ENCODE data around the gene MYO1C.

The MYO1C gene

DNA sequence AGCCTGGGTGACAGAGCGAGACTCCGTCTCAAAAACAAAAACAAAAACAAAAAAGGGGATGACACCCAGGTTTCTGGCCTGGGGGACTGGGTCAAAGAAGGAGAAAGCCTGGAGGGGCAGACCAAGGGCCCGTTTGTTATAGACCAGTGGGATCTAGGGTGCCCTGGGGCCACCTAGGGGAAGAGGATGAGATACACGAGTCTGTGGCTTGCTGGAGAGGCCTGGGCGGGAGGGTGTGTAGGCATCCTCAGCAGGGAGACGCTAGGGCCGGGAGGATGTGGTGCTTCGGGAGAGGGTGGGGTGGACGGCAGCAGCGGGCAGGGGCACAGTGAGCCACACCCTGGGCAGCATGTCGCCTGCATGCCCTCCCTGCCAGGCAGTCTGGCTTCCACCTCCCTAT is 19.3 kb downstream of the MYO1C start:
- Histone ChIP-seq H3K4me3 (replicated peaks; ENCODE audit: insufficient read depth, low read length) (no peak overlapping the region), H3K27me3 (ENCODE audit: insufficient read depth, poor library complexity, severe bottlenecking) (no peaks in the 10 kb centered on the region), H3K27ac (replicated peaks) (no peak overlapping the region)
- no peak for DNase-seq (ENCODE audit: low read depth in 1 of 2, low spot score in 1 of 2)
- TF ChIP-seq, protein P1, sequence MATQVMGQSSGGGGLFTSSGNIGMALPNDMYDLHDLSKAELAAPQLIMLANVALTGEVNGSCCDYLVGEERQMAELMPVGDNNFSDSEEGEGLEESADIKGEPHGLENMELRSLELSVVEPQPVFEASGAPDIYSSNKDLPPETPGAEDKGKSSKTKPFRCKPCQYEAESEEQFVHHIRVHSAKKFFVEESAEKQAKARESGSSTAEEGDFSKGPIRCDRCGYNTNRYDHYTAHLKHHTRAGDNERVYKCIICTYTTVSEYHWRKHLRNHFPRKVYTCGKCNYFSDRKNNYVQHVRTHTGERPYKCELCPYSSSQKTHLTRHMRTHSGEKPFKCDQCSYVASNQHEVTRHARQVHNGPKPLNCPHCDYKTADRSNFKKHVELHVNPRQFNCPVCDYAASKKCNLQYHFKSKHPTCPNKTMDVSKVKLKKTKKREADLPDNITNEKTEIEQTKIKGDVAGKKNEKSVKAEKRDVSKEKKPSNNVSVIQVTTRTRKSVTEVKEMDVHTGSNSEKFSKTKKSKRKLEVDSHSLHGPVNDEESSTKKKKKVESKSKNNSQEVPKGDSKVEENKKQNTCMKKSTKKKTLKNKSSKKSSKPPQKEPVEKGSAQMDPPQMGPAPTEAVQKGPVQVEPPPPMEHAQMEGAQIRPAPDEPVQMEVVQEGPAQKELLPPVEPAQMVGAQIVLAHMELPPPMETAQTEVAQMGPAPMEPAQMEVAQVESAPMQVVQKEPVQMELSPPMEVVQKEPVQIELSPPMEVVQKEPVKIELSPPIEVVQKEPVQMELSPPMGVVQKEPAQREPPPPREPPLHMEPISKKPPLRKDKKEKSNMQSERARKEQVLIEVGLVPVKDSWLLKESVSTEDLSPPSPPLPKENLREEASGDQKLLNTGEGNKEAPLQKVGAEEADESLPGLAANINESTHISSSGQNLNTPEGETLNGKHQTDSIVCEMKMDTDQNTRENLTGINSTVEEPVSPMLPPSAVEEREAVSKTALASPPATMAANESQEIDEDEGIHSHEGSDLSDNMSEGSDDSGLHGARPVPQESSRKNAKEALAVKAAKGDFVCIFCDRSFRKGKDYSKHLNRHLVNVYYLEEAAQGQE (IDR thresholded peaks at IDR 0.05; ENCODE audit: insufficient replicate concordance, low read depth): no peak
- TF ChIP-seq, protein P2, sequence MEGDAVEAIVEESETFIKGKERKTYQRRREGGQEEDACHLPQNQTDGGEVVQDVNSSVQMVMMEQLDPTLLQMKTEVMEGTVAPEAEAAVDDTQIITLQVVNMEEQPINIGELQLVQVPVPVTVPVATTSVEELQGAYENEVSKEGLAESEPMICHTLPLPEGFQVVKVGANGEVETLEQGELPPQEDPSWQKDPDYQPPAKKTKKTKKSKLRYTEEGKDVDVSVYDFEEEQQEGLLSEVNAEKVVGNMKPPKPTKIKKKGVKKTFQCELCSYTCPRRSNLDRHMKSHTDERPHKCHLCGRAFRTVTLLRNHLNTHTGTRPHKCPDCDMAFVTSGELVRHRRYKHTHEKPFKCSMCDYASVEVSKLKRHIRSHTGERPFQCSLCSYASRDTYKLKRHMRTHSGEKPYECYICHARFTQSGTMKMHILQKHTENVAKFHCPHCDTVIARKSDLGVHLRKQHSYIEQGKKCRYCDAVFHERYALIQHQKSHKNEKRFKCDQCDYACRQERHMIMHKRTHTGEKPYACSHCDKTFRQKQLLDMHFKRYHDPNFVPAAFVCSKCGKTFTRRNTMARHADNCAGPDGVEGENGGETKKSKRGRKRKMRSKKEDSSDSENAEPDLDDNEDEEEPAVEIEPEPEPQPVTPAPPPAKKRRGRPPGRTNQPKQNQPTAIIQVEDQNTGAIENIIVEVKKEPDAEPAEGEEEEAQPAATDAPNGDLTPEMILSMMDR (IDR thresholded peaks at IDR 0.05; ENCODE audit: insufficient read depth, low read length): no peak
- TF ChIP-seq SPI1 (IDR thresholded peaks at IDR 0.05; ENCODE audit: borderline replicate concordance, low read depth): no peak
- no peak for TF ChIP-seq GABPA (IDR thresholded peaks at IDR 0.05; ENCODE audit: low read depth)
- TF ChIP-seq POLR2AphosphoS5 (IDR thresholded peaks at IDR 0.05; ENCODE audit: low read depth): no peak

DNA sequence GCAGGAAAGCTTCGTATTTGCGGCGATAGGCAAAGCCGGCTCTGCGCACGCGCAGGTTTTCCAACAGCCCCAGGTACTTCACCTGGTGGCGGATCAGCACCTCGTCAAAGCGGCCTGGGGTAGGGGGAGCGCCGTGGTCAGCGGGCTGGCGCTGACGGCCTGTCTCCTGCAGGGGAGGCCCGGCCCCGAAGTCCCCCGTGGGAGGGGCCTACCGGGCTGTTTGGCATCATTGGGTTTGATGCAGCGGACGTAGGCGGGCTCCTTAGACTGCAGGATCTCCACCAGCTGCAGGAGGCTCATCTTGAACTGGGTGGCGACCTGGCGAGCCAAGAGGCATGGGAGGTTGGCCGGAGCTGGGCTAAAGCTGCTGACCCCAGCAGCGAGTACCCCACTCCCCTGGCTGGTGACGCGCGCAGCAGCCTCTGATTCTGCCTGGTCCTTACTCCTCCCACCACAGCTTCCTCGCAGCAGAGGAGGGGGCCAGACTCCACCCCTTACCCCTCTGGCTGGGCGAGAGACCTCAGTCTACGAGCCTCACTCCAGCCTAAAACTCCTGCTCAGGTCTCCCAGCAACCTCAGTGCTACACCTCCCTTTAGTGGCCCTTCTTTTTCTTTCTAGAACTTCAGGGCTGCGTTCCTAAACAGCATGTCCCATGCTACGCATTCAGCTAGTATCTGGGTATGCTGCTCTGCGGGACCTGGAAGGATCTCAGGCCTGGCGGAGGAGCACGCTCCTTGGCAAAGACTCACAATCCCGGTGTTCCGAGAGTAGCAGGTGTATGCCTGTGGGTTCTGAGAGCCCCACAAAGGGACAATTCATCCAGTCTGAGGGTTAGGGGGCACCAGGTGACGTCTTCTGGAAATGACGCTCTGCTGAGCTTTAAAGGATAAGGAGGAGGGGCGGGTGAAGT is 20.3 kb downstream of the MYO1C start:
- no peak overlapping the region for H3K4me3 ChIP-seq (replicated peaks; ENCODE audit: insufficient read depth, low read length)
- DNase-seq (ENCODE audit: low read depth in 1 of 2, low spot score in 1 of 2): no peak
- TF ChIP-seq SPI1 (IDR thresholded peaks at IDR 0.05; ENCODE audit: borderline replicate concordance, low read depth): no peak
- no peak for TF ChIP-seq POLR2AphosphoS5 (IDR thresholded peaks at IDR 0.05; ENCODE audit: low read depth)
- TF ChIP-seq GABPA (IDR thresholded peaks at IDR 0.05; ENCODE audit: low read depth): no peak
- TF ChIP-seq, protein P2 (IDR thresholded peaks at IDR 0.05; ENCODE audit: insufficient read depth, low read length): no peak
- TF ChIP-seq, protein P1 (IDR thresholded peaks at IDR 0.05; ENCODE audit: insufficient replicate concordance, low read depth): no peak
- H3K27me3 ChIP-seq (ENCODE audit: insufficient read depth, poor library complexity, severe bottlenecking): no peaks in the 10 kb centered on the region
- H3K27ac ChIP-seq (replicated peaks): no peak overlapping the region

DNA sequence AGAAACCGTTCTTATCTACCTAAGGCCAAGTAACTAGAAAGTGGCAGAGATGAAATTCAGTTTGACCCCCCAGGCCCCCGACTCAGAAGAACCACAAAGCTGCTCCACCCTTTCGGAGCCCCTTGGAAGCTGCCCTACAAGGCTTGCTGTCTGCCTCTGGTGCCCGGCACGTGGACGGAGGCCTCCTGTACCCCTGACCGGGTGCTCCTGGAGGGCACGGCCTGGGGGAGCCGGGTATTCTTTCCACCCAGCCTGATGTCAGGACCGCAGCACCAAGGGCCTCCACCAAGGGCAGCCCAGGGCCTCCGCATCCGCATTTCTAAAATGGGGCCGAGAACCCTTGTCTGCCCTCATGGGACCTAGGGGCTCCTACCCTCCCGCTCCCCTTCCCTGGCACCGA is 21.0 kb downstream of the MYO1C start:
- DNase-seq (ENCODE audit: low read depth in 1 of 2, low spot score in 1 of 2): no peak
- TF ChIP-seq GABPA (IDR thresholded peaks at IDR 0.05; ENCODE audit: low read depth) (no peak), POLR2AphosphoS5 (IDR thresholded peaks at IDR 0.05; ENCODE audit: low read depth) (no peak), SPI1 (IDR thresholded peaks at IDR 0.05; ENCODE audit: borderline replicate concordance, low read depth) (no peak)
- TF ChIP-seq, protein P1 (IDR thresholded peaks at IDR 0.05; ENCODE audit: insufficient replicate concordance, low read depth): no peak
- Histone ChIP-seq H3K27me3 (ENCODE audit: insufficient read depth, poor library complexity, severe bottlenecking) (no peaks in the 10 kb centered on the region), H3K4me3 (replicated peaks; ENCODE audit: insufficient read depth, low read length) (no peak overlapping the region), H3K27ac (replicated peaks) (no peak overlapping the region)
